Endothelial cell of umbilical vein (primary cell): Measurements from ENCODE around the gene RANBP2.

Source experiments
- MYC ChIP-seq: IDR thresholded peaks from one replicate; pipeline ENCODE4 v1.6.1; 2011; ENCODE audit warnings: mild to moderate bottlenecking, low read depth, low read length
- POLR2A ChIP-seq: IDR thresholded peaks from 2 replicates; pipeline ENCODE4 v1.6.1; 2012; ENCODE audit warnings: low read depth, mild to moderate bottlenecking, control low read depth, low read length
- POLR2AphosphoS5 ChIP-seq: IDR thresholded peaks from 2 replicates; pipeline ENCODE4 v1.6.1; 2012; ENCODE audit warnings: low read depth, mild to moderate bottlenecking, control low read depth, low read length, moderate library complexity; ENCODE audit not compliant: insufficient read depth
- TF ChIP-seq, protein P1 (sequence below), 2 donors: IDR thresholded peaks; 1 replicate in 1 of 2; 2 replicates in 1 of 2; pipeline ENCODE4 v1.5.1; 2011; ENCODE audit warnings: low read length in 2 of 2, mild to moderate bottlenecking in 2 of 2, moderate library complexity in 2 of 2, control low read depth in 1 of 2, inconsistent platforms in 1 of 2, low read depth in 1 of 2; ENCODE audit not compliant: insufficient read depth in 1 of 2; ENCODE audit errors: extremely low read depth in 1 of 2

DNA sequence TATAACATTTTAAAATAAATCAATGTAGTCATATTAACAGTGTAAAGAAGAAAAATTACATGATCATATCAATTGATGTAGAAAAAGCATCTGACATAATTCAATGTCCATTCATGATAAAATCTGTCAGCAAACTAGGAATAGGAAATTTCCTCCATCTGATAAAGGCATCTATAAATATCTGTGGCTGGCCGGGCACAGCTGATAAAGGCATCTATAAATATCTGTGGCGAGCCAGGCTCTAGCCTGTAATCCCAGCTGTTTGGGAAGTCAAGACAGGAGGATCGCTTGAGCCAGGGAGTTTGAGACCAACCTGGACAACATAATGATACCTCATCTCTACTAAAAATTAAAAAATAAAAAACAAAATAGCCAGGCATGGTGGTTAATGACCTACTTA is 18.1 kb upstream of the RANBP2 start:
- TF ChIP-seq MYC (no peak), POLR2A (no peak), POLR2AphosphoS5 (no peak)
- TF ChIP-seq, protein P1, sequence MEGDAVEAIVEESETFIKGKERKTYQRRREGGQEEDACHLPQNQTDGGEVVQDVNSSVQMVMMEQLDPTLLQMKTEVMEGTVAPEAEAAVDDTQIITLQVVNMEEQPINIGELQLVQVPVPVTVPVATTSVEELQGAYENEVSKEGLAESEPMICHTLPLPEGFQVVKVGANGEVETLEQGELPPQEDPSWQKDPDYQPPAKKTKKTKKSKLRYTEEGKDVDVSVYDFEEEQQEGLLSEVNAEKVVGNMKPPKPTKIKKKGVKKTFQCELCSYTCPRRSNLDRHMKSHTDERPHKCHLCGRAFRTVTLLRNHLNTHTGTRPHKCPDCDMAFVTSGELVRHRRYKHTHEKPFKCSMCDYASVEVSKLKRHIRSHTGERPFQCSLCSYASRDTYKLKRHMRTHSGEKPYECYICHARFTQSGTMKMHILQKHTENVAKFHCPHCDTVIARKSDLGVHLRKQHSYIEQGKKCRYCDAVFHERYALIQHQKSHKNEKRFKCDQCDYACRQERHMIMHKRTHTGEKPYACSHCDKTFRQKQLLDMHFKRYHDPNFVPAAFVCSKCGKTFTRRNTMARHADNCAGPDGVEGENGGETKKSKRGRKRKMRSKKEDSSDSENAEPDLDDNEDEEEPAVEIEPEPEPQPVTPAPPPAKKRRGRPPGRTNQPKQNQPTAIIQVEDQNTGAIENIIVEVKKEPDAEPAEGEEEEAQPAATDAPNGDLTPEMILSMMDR (IDR thresholded peaks at IDR 0.05; ENCODE audit: extremely low read depth in 1 of 2, insufficient read depth in 1 of 2, low read depth in 1 of 2, low read length in 2 of 2), result no peak
